Neutrophil (primary cell): Measurements from ENCODE around the gene TMEM30A.

Experiments
- H3K27ac ChIP-seq: fragments of 200-600 bp; sonication (generic); 2 replicates; pipeline ENCODE4 v1.5.1; 2016; ENCODE audit warnings: mild to moderate bottlenecking, moderate library complexity
- H3K27me3 ChIP-seq: fragments of 200-600 bp; sonication (generic); 2 replicates; pipeline ENCODE4 v1.6.0; 2016; ENCODE audit warnings: mild to moderate bottlenecking
- H3K36me3 ChIP-seq: fragments of 200-600 bp; sonication (generic); 2 replicates; pipeline ENCODE4 v1.5.1; 2017
- H3K4me1 ChIP-seq, 2 experiments: fragments of 200-600 bp in 1 of 2; sonication (generic) in 1 of 2; 1 replicate in 1 of 2; 2 replicates in 1 of 2; pipeline versions ENCODE4 v1.5.1 to v1.6.1; 2013 to 2016; ENCODE audit warnings: low read depth in 1 of 2, low read length in 1 of 2, mild to moderate bottlenecking in 1 of 2, moderate library complexity in 1 of 2; ENCODE audit not compliant: control insufficient read depth in 1 of 2, insufficient read depth in 1 of 2
- H3K4me3 ChIP-seq, 2 experiments: fragments of 200-600 bp in 1 of 2; sonication (generic) in 1 of 2; 1 replicate in 1 of 2; 2 replicates in 1 of 2; pipeline ENCODE4 v1.5.1; 2013 to 2016; ENCODE audit warnings: low read depth in 1 of 2, low read length in 1 of 2, mild to moderate bottlenecking in 1 of 2, moderate library complexity in 1 of 2
- H3K9me3 ChIP-seq: fragments of 200-600 bp; sonication (generic); 2 replicates; pipeline ENCODE4 v1.5.1; 2016
- CTCF ChIP-seq: fragments of 200-600 bp; sonication (generic); IDR thresholded peaks from 2 replicates; pipeline ENCODE4 v1.5.1; 2016; ENCODE audit warnings: antibody characterized with exemption

Gene TMEM30A

GRCh38 chr6:75301088-75301487, 16.5 kb upstream of the TMEM30A start:
- Histone ChIP-seq H3K27ac (peak overlapping the region; percentile 83), H3K9me3 (no peaks in the 10 kb centered on the region), H3K4me3 (no peak overlapping the region), H3K36me3 (no peaks in the 10 kb centered on the region), H3K27me3 (peaks cover 19% of the 10 kb centered on the region), H3K4me1 (peaks cover 27 to 38% of the 10 kb centered on the region in 2 experiments)
- no peak for TF ChIP-seq CTCF

GRCh38 chr6:75300531-75300855, 15.9 kb upstream of the TMEM30A start:
- peaks cover 14% of the 10 kb centered on the region for H3K27me3 ChIP-seq
- no peaks in the 10 kb centered on the region for H3K36me3 ChIP-seq
- no peak overlapping the region for H3K4me3 ChIP-seq
- peak overlapping the region; percentile 54 for H3K27ac ChIP-seq
- TF ChIP-seq CTCF = no peak
- H3K4me1 ChIP-seq = peaks cover 27 to 38% of the 10 kb centered on the region in 2 experiments
- H3K9me3 ChIP-seq = no peaks in the 10 kb centered on the region

- Histone ChIP-seq H3K4me1 (peaks cover 27 to 38% of the 10 kb centered on the region in 2 experiments), H3K4me3 (no peak overlapping the region), H3K27ac (peak overlapping the region; percentile 54), H3K27me3 (peaks cover 8% of the 10 kb centered on the region), H3K36me3 (no peaks in the 10 kb centered on the region), H3K9me3 (no peaks in the 10 kb centered on the region)
- no peak for TF ChIP-seq CTCF
Observed at GRCh38 chr6:75299801-75300530, 15.4 kb upstream of the TMEM30A start.

- peaks cover 22 to 27% of the 10 kb centered on the region in 2 experiments for H3K4me1 ChIP-seq
- no peaks in the 10 kb centered on the region for H3K36me3 ChIP-seq
- TF ChIP-seq CTCF = peak; percentile 58
- H3K9me3 ChIP-seq = no peaks in the 10 kb centered on the region
- no peak overlapping the region for H3K4me3 ChIP-seq
- no peak overlapping the region for H3K27ac ChIP-seq
- no peaks in the 10 kb centered on the region for H3K27me3 ChIP-seq
Observed at GRCh38 chr6:75296811-75297779, 12.5 kb upstream of the TMEM30A start.

- H3K27me3 ChIP-seq = no peaks in the 10 kb centered on the region
- no peak for TF ChIP-seq CTCF
- no peaks in the 10 kb centered on the region for H3K9me3 ChIP-seq
- no peaks in the 10 kb centered on the region for H3K36me3 ChIP-seq
- H3K4me3 ChIP-seq = no peak overlapping the region
- H3K27ac ChIP-seq = no peak overlapping the region
- peaks cover 2 to 4% of the 10 kb centered on the region in 2 experiments for H3K4me1 ChIP-seq
Observed at GRCh38 chr6:75292555-75292954, 8.0 kb upstream of the TMEM30A start.
